H1 (cell line): ENCODE data around the gene C1D. TPM values are rescaled to one million over a fixed set of nuclear protein-coding genes. Genes with fewer than 3 reads are reported as not detected.

Source experiments
- CTCF ChIA-PET: fragments of 300-600 bp; sonication (Branson Sonifier 250); formaldehyde crosslinking; loops from one replicate; lab custom pipeline; 2021; ENCODE audit not compliant: partially characterized antibody; lab: Charles Lee
- POLR2A ChIA-PET: fragments of 300-600 bp; sonication (Branson Sonifier 250); formaldehyde crosslinking; loops from one replicate; lab custom pipeline; 2021; ENCODE audit warnings: inconsistent platforms; ENCODE audit not compliant: partially characterized antibody; lab: Charles Lee
- DNase-seq, 2 experiments: peaks; one replicate each; pipeline versions ENCODE4 v3.0.0 to v3.0.0-alpha.2; 2010 to 2022; ENCODE audit warnings: low spot score in 2 of 2, low read depth in 1 of 2, mixed read lengths in 1 of 2
- FAIRE-seq: peaks from 2 replicates; lab custom pipeline; 2011; peaks lifted over from hg19 to GRCh38; lab: Jason Lieb, UNC
- H2AFZ ChIP-seq: 2 replicates; pipeline ENCODE4 v1.8.1; 2012; ENCODE audit warnings: low read length, inconsistent platforms
- H2AK5ac ChIP-seq: 2 replicates; pipeline ENCODE4 v1.6.1; 2013; ENCODE audit warnings: low read depth, low read length
- H2BK120ac ChIP-seq: replicated peaks from 2 replicates; pipeline ENCODE3; 2013; ENCODE audit warnings: low read depth, low read length, inconsistent platforms
- H2BK12ac ChIP-seq: 2 replicates; pipeline ENCODE4 v1.6.1; 2013; ENCODE audit warnings: low read depth, low read length
- H2BK15ac ChIP-seq: 2 replicates; pipeline ENCODE4 v1.6.1; 2013; ENCODE audit warnings: low read length
- H2BK20ac ChIP-seq: 2 replicates; pipeline ENCODE4 v1.6.1; 2013; ENCODE audit warnings: low read length
- H2BK5ac ChIP-seq: 2 replicates; pipeline ENCODE4 v1.6.1; 2013; ENCODE audit warnings: low read depth, low read length
- H3K14ac ChIP-seq: 2 replicates; pipeline ENCODE4 v1.6.1; 2013; ENCODE audit warnings: inconsistent platforms; ENCODE audit not compliant: insufficient read length
- H3K18ac ChIP-seq: 2 replicates; pipeline ENCODE4 v1.6.1; 2013; ENCODE audit warnings: low read length; ENCODE audit errors: extremely low read depth
- H3K23ac ChIP-seq: 2 replicates; pipeline ENCODE4 v1.6.1; 2013; ENCODE audit warnings: inconsistent platforms; ENCODE audit not compliant: insufficient read length
- H3K23me2 ChIP-seq: 2 replicates; pipeline ENCODE4 v1.6.1; 2013; ENCODE audit warnings: low read depth, low read length
- H3K27ac ChIP-seq: 2 replicates; pipeline ENCODE4 v1.6.1; 2011; ENCODE audit warnings: low read depth, low read length, inconsistent platforms
- H3K27me3 ChIP-seq, 4 experiments: replicated peaks in 1 of 4; 1 replicate in 1 of 4; 2 replicates in 3 of 4; pipeline versions ENCODE4 v1.6.1 to v1.8.1; 2011 to 2013; ENCODE audit warnings: low read length in 3 of 4, mild to moderate bottlenecking in 3 of 4, inconsistent platforms in 2 of 4, mixed read lengths in 2 of 4, moderate library complexity in 1 of 4; ENCODE audit not compliant: control insufficient read depth in 3 of 4, insufficient read depth in 3 of 4; ENCODE audit errors: extremely low read depth in 1 of 4
- H3K36me3 ChIP-seq, 4 experiments: 2 replicates each; pipeline versions ENCODE4 v1.6.1 to v1.8.1; 2011 to 2013; ENCODE audit warnings: mild to moderate bottlenecking in 4 of 4, low read length in 3 of 4, moderate library complexity in 2 of 4, control low read depth in 1 of 4, inconsistent platforms in 1 of 4; ENCODE audit not compliant: insufficient read depth in 4 of 4, control insufficient read depth in 2 of 4
- H3K4ac ChIP-seq: replicated peaks from 2 replicates; pipeline ENCODE3; 2013; ENCODE audit warnings: low read length, low read depth, mixed read lengths, inconsistent platforms; ENCODE audit not compliant: insufficient read length
- H3K4me1 ChIP-seq, 4 experiments: replicated peaks in 1 of 4; 1 replicate in 1 of 4; 2 replicates in 3 of 4; pipeline versions ENCODE4 v1.6.1 to v1.8.1; 2011 to 2013; ENCODE audit warnings: low read length in 3 of 4, inconsistent platforms in 2 of 4, mixed read lengths in 1 of 4; ENCODE audit not compliant: insufficient read depth in 4 of 4, control insufficient read depth in 3 of 4
- H3K4me2 ChIP-seq, 2 experiments: 2 replicates each; pipeline versions ENCODE4 v1.6.1 to v1.8.1; 2011 to 2013; ENCODE audit warnings: low read depth in 2 of 2, low read length in 2 of 2, control low read depth in 1 of 2, inconsistent platforms in 1 of 2, mild to moderate bottlenecking in 1 of 2; ENCODE audit not compliant: insufficient read depth in 1 of 2
- H3K4me3 ChIP-seq, 4 experiments: fragments of 200-600, 300-600 bp in 1 of 4; sonication (generic), shearing (Covaris generic), sonication (Bioruptor Twin) in 1 of 4; 2 replicates each; pipeline versions ENCODE4 v1.5.1 to v1.8.1; 2011 to 2016; ENCODE audit warnings: low read length in 4 of 4, low read depth in 3 of 4, control low read depth in 2 of 4, inconsistent platforms in 2 of 4, mild to moderate bottlenecking in 2 of 4, mixed read lengths in 1 of 4, moderate library complexity in 1 of 4; ENCODE audit not compliant: insufficient read depth in 2 of 4; ENCODE audit errors: extremely low read depth in 1 of 4
- H3K56ac ChIP-seq: replicated peaks from 2 replicates; pipeline ENCODE3; 2013; ENCODE audit warnings: low read depth, mild to moderate bottlenecking, mixed read lengths, low read length, inconsistent platforms; ENCODE audit not compliant: insufficient read length
- H3K79me1 ChIP-seq: 2 replicates; pipeline ENCODE4 v1.6.1; 2013; ENCODE audit warnings: low read depth, low read length, control low read depth
- H3K79me2 ChIP-seq, 2 experiments: 2 replicates each; pipeline versions ENCODE4 v1.6.1 to v1.8.1; 2012 to 2013; ENCODE audit warnings: low read length in 2 of 2, mild to moderate bottlenecking in 2 of 2, inconsistent platforms in 1 of 2; ENCODE audit not compliant: insufficient read depth in 2 of 2, control insufficient read depth in 1 of 2
- H3K9ac ChIP-seq, 4 experiments: replicated peaks in 1 of 4; 1 replicate in 1 of 4; 2 replicates in 3 of 4; pipeline versions ENCODE4 v1.6.1 to v1.8.1; 2011 to 2013; ENCODE audit warnings: low read depth in 3 of 4, low read length in 3 of 4, control low read depth in 2 of 4, mild to moderate bottlenecking in 2 of 4, moderate library complexity in 2 of 4, inconsistent platforms in 1 of 4; ENCODE audit errors: extremely low read depth in 1 of 4
- H3K9me3 ChIP-seq, 2 experiments: 2 replicates each; pipeline versions ENCODE4 v1.6.1 to v1.8.1; 2012 to 2013; ENCODE audit warnings: mild to moderate bottlenecking in 2 of 2, moderate library complexity in 2 of 2, control low read depth in 1 of 2, inconsistent platforms in 1 of 2, low read depth in 1 of 2, low read length in 1 of 2, mixed read lengths in 1 of 2; ENCODE audit not compliant: insufficient read depth in 2 of 2
- H4K20me1 ChIP-seq, 2 experiments: replicated peaks in 1 of 2; 2 replicates each; pipeline versions ENCODE3 to v1.8.1; 2011 to 2013; ENCODE audit warnings: inconsistent platforms in 2 of 2, low read length in 2 of 2, mild to moderate bottlenecking in 1 of 2; ENCODE audit not compliant: insufficient read depth in 2 of 2, control insufficient read depth in 1 of 2
- H4K5ac ChIP-seq: 2 replicates; pipeline ENCODE4 v1.6.1; 2013; ENCODE audit warnings: low read length, low read depth, mixed read lengths, inconsistent platforms; ENCODE audit not compliant: insufficient read length
- H4K8ac ChIP-seq: 2 replicates; pipeline ENCODE4 v1.8.0; 2013; ENCODE audit warnings: mild to moderate bottlenecking, moderate library complexity, low read length, inconsistent platforms; ENCODE audit not compliant: insufficient read depth; ENCODE audit errors: extremely low read depth
- H4K91ac ChIP-seq: replicated peaks from 2 replicates; pipeline ENCODE3; 2013; ENCODE audit warnings: low read length, mixed read lengths, inconsistent platforms; ENCODE audit not compliant: insufficient read length
- ASH2L ChIP-seq: fragments of 200-600, 300-600 bp; sonication (generic); IDR thresholded peaks from one replicate; pipeline ENCODE4 v1.7.1; 2017; ENCODE audit warnings: low read length
- CREB1 ChIP-seq: IDR thresholded peaks from 2 replicates; pipeline ENCODE4 v1.6.1; 2012; ENCODE audit warnings: inconsistent platforms
- HDAC2 ChIP-seq, 2 experiments: fragments of 300-600 bp in 1 of 2; sonication (generic) in 1 of 2; IDR thresholded peaks; 2 replicates each; pipeline ENCODE4 v1.6.1; 2011 to 2012; ENCODE audit warnings: low read depth in 2 of 2, low read length in 2 of 2, mild to moderate bottlenecking in 2 of 2, moderate library complexity in 2 of 2, borderline replicate concordance in 1 of 2, inconsistent platforms in 1 of 2
- HDAC6 ChIP-seq: IDR thresholded peaks from one replicate; pipeline ENCODE4 v1.7.1; 2012; ENCODE audit warnings: low read depth, mild to moderate bottlenecking, inconsistent platforms, low read length, moderate library complexity
- KDM5A ChIP-seq: fragments of 200-600 bp; IDR thresholded peaks from 2 replicates; pipeline ENCODE4 v1.7.1; 2012; ENCODE audit warnings: mild to moderate bottlenecking, low read length, inconsistent platforms, mixed read lengths
- NANOG ChIP-seq: IDR thresholded peaks from 2 replicates; pipeline ENCODE4 v1.6.1; 2011; ENCODE audit warnings: low read length, low read depth, mild to moderate bottlenecking, inconsistent platforms; ENCODE audit not compliant: insufficient read depth, poor library complexity, severe bottlenecking
- PHF8 ChIP-seq: fragments of 200-600 bp; sonication (generic); conservative IDR thresholded peaks from 2 replicates; pipeline ENCODE4 v1.7.1; 2012; ENCODE audit warnings: low read depth, mild to moderate bottlenecking, inconsistent platforms, low read length, moderate library complexity
- POLR2A ChIP-seq, 2 experiments: IDR thresholded peaks; 1 replicate in 1 of 2; 2 replicates in 1 of 2; pipeline ENCODE4 v1.6.1; 2011; ENCODE audit warnings: low read depth in 2 of 2, low read length in 2 of 2, mild to moderate bottlenecking in 2 of 2; ENCODE audit errors: control extremely low read depth in 1 of 2
- RBBP5 ChIP-seq: IDR thresholded peaks from 2 replicates; pipeline ENCODE4 v1.7.1; 2012; ENCODE audit warnings: low read depth, mild to moderate bottlenecking, inconsistent platforms, low read length, moderate library complexity, borderline replicate concordance
- WGBS, 2 experiments: shearing (Covaris generic) in 1 of 2; methylation state at CpG; one replicate each; pipeline versions ENCODE4 v1.1.6 to v1.1.7; 2013 to 2015; ENCODE audit warnings: low lambda C conversion rate in 2 of 2, mixed read lengths in 2 of 2, inconsistent platforms in 1 of 2, low coverage in 1 of 2, missing lambda C conversion rate in 1 of 2; ENCODE audit not compliant: insufficient replicate concordance in 2 of 2, insufficient coverage in 1 of 2, insufficient read length in 1 of 2; ENCODE audit errors: extremely low coverage in 1 of 2, missing lambda C conversion rate in 1 of 2; 5-methylcytosine and 5-hydroxymethylcytosine counted together
- polyA plus RNA-seq, 7 experiments: library from polyadenylated mRNA; depleted of rRNA in 3 of 7; stranded (reverse) in 5 of 7; unstranded in 2 of 7; fragments of >200 nt in 5 of 7; fragments of 200-250 nt in 2 of 7; gene quantifications; 1 replicate in 5 of 7; 2 replicates in 1 of 7; 4 replicates in 1 of 7; pipeline versions ENCODE4 v1.2.1 to v1.2.3, GENCODE V29; 2011 to 2013; ENCODE audit warnings: missing spikeins in 2 of 7, mixed read lengths in 2 of 7
- total RNA-seq: library from RNA; stranded (reverse); fragmentation: NEBNext Ultra II Directional; extraction: Animal tissue kit (Norgen Biotek cat#: 25700); gene quantifications from 2 replicates; pipeline ENCODE4 v1.2.1, GENCODE V29; 2021
- TF ChIP-seq, protein P1 (sequence below): IDR thresholded peaks from 2 replicates; pipeline ENCODE4 v1.6.1; 2011; ENCODE audit warnings: low read length, improper control_type of control experiment
- TF ChIP-seq, protein P2 (sequence below): IDR thresholded peaks from 2 replicates; pipeline ENCODE4 v1.6.1; 2011; ENCODE audit warnings: low read depth, mild to moderate bottlenecking, low read length; ENCODE audit not compliant: insufficient read depth

The C1D gene
- total and polyA plus RNA-seq, 2 of the 8 experiments (the other 6 are each of a cell fraction or from before 2014, with no cell fraction given) = 17.5 to 24.1 TPM

DNA sequence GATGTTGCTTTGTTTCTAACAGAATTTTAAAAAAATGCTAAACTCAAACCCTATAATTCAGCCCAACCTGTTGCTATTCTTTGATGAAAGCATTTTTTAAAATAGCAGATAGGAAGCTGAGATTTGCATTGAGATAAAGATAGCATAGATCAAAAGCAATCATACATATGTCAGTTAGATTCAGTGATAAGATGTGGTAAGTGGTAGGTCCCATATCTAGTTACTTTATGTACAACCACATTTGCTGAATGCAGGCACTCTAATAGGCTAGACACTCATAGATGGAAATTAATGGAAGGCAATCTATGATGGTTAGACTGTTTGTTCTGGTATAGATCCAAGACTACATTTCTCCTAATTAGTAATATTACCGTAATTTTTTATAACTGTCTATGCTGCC is 27.2 kb upstream of the C1D start:
- Histone ChIP-seq H3K4ac (no peak overlapping the region), H3K27me3 (no peaks in the 10 kb centered on the region), H3K23ac (no peak overlapping the region), H3K9me3 (no peaks in the 10 kb centered on the region), H4K5ac (no peak overlapping the region), H3K4me2 (no peak overlapping the region), H3K4me3 (no peak overlapping the region), H4K8ac (no peak overlapping the region), H3K14ac (no peak overlapping the region), H3K9ac (no peak overlapping the region), H3K36me3 (no peaks in the 10 kb centered on the region), H2BK20ac (no peak overlapping the region), H4K91ac (no peak overlapping the region), H2AK5ac (no peak overlapping the region), H3K18ac (no peak overlapping the region), H3K56ac (no peak overlapping the region), H2AFZ (no peak overlapping the region), H2BK12ac (no peak overlapping the region), H2BK15ac (no peak overlapping the region), H4K20me1 (no peaks in the 10 kb centered on the region), H2BK120ac (no peak overlapping the region), H3K79me2 (no peaks in the 10 kb centered on the region), H3K27ac (no peak overlapping the region), H2BK5ac (no peak overlapping the region), H3K23me2 (no peaks in the 10 kb centered on the region), H3K4me1 (0 out of 7 replicates have a peak, but pooled peaks cover 0 to 3% (median 0%) of the 10 kb centered on the region in 4 experiments), H3K79me1 (no peaks in the 10 kb centered on the region)
- CTCF ChIA-PET = no interaction called here
- 100% methylated on average over 1 of the region's 1 CpG; no CpG with 5 or more reads in 1 of the 2 experiments for WGBS, 2 experiments
- FAIRE-seq (no peak), DNase-seq (no peak)
- POLR2A ChIA-PET = no interaction called here
- TF ChIP-seq CREB1 (no peak), KDM5A (no peak), PHF8 (no peak), ASH2L (no peak), HDAC6 (no peak), HDAC2 (IDR thresholded peaks at IDR 0.05; ENCODE audit: borderline replicate concordance in 1 of 2, low read depth in 2 of 2, low read length in 2 of 2) (no peak), POLR2A (IDR thresholded peaks at IDR 0.05; ENCODE audit: control extremely low read depth in 1 of 2, low read depth in 2 of 2, low read length in 2 of 2) (no peak), NANOG (no peak), RBBP5 (no peak)
- TF ChIP-seq, protein P1, sequence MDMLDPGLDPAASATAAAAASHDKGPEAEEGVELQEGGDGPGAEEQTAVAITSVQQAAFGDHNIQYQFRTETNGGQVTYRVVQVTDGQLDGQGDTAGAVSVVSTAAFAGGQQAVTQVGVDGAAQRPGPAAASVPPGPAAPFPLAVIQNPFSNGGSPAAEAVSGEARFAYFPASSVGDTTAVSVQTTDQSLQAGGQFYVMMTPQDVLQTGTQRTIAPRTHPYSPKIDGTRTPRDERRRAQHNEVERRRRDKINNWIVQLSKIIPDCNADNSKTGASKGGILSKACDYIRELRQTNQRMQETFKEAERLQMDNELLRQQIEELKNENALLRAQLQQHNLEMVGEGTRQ = no peak
- TF ChIP-seq, protein P2, sequence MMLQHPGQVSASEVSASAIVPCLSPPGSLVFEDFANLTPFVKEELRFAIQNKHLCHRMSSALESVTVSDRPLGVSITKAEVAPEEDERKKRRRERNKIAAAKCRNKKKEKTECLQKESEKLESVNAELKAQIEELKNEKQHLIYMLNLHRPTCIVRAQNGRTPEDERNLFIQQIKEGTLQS = no peak
